ENCODE measurements around the gene AJAP1. TPM values are rescaled to one million over a fixed set of nuclear protein-coding genes. Genes with fewer than 3 reads are reported as not detected.

Gene AJAP1
- total and polyA plus RNA-seq, 2 experiments from 2014 or later: 0.13 to 0.64 TPM

DNA sequence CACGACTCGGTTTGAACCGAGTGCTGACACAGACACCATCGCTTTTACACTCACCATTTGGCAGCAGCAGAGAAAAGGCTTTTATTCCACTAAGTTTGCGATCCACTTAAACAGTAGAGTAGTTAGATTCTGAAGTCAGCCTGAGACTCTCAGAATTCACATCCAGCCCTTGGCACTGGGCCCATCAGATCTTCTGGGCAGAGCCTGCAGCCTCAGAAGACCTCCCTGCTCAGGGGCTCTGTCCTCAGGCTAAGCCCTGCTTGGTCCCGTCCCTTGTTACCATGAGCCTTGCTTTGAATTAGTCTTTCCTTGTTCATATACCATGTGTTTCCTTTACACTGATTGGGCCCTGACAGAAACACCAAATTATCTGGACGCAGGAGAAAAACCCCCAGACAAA, 41.4 kb upstream of the AJAP1 start:
- WGBS (ENCODE audit: low lambda C conversion rate, missing lambda C conversion rate): 78% methylated on average over 7 of the region's 7 CpGs
- H3K36me3 ChIP-seq (replicated peaks; ENCODE audit: insufficient read depth, low read depth): no peaks in the 10 kb centered on the region
- H4K20me1 ChIP-seq (ENCODE audit: insufficient read depth, poor library complexity, severe bottlenecking): no peaks in the 10 kb centered on the region
- TF ChIP-seq CTCF (IDR thresholded peaks at IDR 0.05; ENCODE audit: poor library complexity): no peak
- H3K9me2 ChIP-seq (replicated peaks; ENCODE audit: insufficient read depth): no peaks in the 10 kb centered on the region
- H3K79me2 ChIP-seq: no peaks in the 10 kb centered on the region
- no peak overlapping the region for H3K27ac ChIP-seq
- H3K4me3 ChIP-seq: no peak overlapping the region
- DNase-seq (ENCODE audit: low spot score): no peak
- no peak overlapping the region for H3K4me2 ChIP-seq
- no peaks in the 10 kb centered on the region for H3K4me1 ChIP-seq (ENCODE audit: insufficient read depth)
- no peaks in the 10 kb centered on the region for H3K27me3 ChIP-seq
- H2AFZ ChIP-seq: no peak overlapping the region
- no peaks in the 10 kb centered on the region for H3K9me3 ChIP-seq (ENCODE audit: low read depth)

DNA sequence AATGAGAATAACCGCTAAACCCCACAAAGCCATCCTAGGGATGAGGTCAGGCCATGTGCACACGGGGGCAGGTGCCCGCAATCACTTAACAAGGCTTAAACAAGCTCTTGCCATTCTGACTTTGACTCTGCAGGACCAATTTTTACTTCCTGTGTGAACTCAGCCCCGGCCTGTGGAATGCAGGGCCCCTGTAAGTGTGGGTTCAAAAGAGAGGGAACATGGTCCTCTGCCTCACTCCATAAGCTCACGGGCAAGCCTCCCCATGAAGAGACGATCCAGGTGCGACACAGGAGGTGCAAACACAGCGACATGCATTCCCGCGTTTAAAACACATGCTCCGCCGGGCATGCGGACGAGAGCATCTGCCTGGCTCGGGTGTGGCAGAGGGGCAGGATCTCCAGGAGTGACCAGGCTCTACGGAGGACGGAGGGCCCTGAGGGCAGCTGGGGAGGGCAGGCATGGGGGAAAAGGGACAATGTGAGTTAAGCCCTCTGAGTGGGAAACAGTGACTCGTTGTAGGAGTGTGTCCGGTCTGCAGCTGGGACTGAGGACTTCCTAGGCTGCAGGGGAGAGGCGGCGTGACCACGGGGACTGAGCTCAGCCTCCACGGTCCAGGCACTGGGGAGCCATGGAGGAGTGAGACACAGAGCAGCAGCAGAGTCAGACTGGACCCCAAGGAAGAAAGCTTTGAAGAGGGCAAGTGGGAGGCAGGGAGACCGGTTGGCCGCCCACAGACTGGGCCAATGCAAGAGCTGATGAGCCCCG, 40.6 kb upstream of the AJAP1 start:
- no peak overlapping the region for H3K27ac ChIP-seq
- no peak overlapping the region for H3K4me2 ChIP-seq
- TF ChIP-seq EZH2phosphoT487 (IDR thresholded peaks at IDR 0.05; ENCODE audit: low read depth, severe bottlenecking, unreplicated experiment) (no peak), EZH2 (IDR thresholded peaks at IDR 0.05; ENCODE audit: borderline replicate concordance) (no peak), CTCF (IDR thresholded peaks at IDR 0.05; ENCODE audit: poor library complexity) (no peak)
- no peaks in the 10 kb centered on the region for H4K20me1 ChIP-seq (ENCODE audit: insufficient read depth, poor library complexity, severe bottlenecking)
- WGBS (ENCODE audit: low lambda C conversion rate, missing lambda C conversion rate): 83% methylated on average over 26 of the region's 26 CpGs
- no peaks in the 10 kb centered on the region for H3K36me3 ChIP-seq (replicated peaks; ENCODE audit: insufficient read depth, low read depth)
- H3K4me1 ChIP-seq (ENCODE audit: insufficient read depth): no peaks in the 10 kb centered on the region
- H3K27me3 ChIP-seq: no peaks in the 10 kb centered on the region
- H3K79me2 ChIP-seq: no peaks in the 10 kb centered on the region
- no peaks in the 10 kb centered on the region for H3K9me2 ChIP-seq (replicated peaks; ENCODE audit: insufficient read depth)
- no peak for DNase-seq (ENCODE audit: low spot score)
- no peak overlapping the region for H3K4me3 ChIP-seq
- H2AFZ ChIP-seq: no peak overlapping the region
- no peaks in the 10 kb centered on the region for H3K9me3 ChIP-seq (ENCODE audit: low read depth)

- Histone ChIP-seq H3K27ac (no peak overlapping the region), H3K4me2 (no peak overlapping the region), H2AFZ (no peak overlapping the region), H4K20me1 (ENCODE audit: insufficient read depth, poor library complexity, severe bottlenecking) (no peaks in the 10 kb centered on the region), H3K36me3 (replicated peaks; ENCODE audit: insufficient read depth, low read depth) (no peaks in the 10 kb centered on the region), H3K4me1 (ENCODE audit: insufficient read depth) (no peaks in the 10 kb centered on the region), H3K4me3 (no peak overlapping the region), H3K79me2 (no peaks in the 10 kb centered on the region), H3K9me2 (replicated peaks; ENCODE audit: insufficient read depth) (no peaks in the 10 kb centered on the region), H3K27me3 (no peaks in the 10 kb centered on the region), H3K9me3 (ENCODE audit: low read depth) (no peaks in the 10 kb centered on the region)
- DNase-seq (ENCODE audit: low spot score): no peak
- no peak for TF ChIP-seq EZH2phosphoT487 (IDR thresholded peaks at IDR 0.05; ENCODE audit: low read depth, severe bottlenecking, unreplicated experiment)
- 67% methylated on average over 15 of the region's 15 CpGs for WGBS (ENCODE audit: low lambda C conversion rate, missing lambda C conversion rate)
Measured at GRCh38 chr1:4614371-4615137, 39.9 kb upstream of the AJAP1 start.

- H3K27me3 ChIP-seq: no peaks in the 10 kb centered on the region
- no peak overlapping the region for H3K4me2 ChIP-seq
- no peaks in the 10 kb centered on the region for H3K9me2 ChIP-seq (replicated peaks; ENCODE audit: insufficient read depth)
- no peak for DNase-seq (ENCODE audit: low spot score)
- no peak overlapping the region for H3K4me3 ChIP-seq
- 92% methylated on average over 15 of the region's 15 CpGs for WGBS (ENCODE audit: low lambda C conversion rate, missing lambda C conversion rate)
- no peaks in the 10 kb centered on the region for H3K79me2 ChIP-seq
- no peaks in the 10 kb centered on the region for H3K36me3 ChIP-seq (replicated peaks; ENCODE audit: insufficient read depth, low read depth)
- H3K9me3 ChIP-seq (ENCODE audit: low read depth): no peaks in the 10 kb centered on the region
- H3K4me1 ChIP-seq (ENCODE audit: insufficient read depth): no peaks in the 10 kb centered on the region
- no peak overlapping the region for H2AFZ ChIP-seq
- no peak overlapping the region for H3K27ac ChIP-seq
- H4K20me1 ChIP-seq (ENCODE audit: insufficient read depth, poor library complexity, severe bottlenecking): no peaks in the 10 kb centered on the region
- no peak for TF ChIP-seq EZH2phosphoT487 (IDR thresholded peaks at IDR 0.05; ENCODE audit: low read depth, severe bottlenecking, unreplicated experiment)
- no peak for TF ChIP-seq EZH2 (IDR thresholded peaks at IDR 0.05; ENCODE audit: borderline replicate concordance)
- TF ChIP-seq CTCF (IDR thresholded peaks at IDR 0.05; ENCODE audit: poor library complexity): no peak
Measured at GRCh38 chr1:4615138-4615470, 39.3 kb upstream of the AJAP1 start.
